DND-41 (cell line): ENCODE measurements around the gene AFAP1.

Experiments used
- ATAC-seq: fragments of 200-7000 bp; cut with Tn5 transposase; 3 replicates; pipeline ENCODE4 v1.9.1; 2021; ENCODE audit warnings: low read depth; ENCODE audit not compliant: insufficient read depth
- DNase-seq: peaks from one replicate; pipeline ENCODE4 v3.0.0-alpha.2; 2020
- H2AFZ ChIP-seq: 2 replicates; pipeline ENCODE4 v1.6.0; 2012; ENCODE audit warnings: low read depth, low read length
- H3K27ac ChIP-seq: 2 replicates; pipeline ENCODE4 v1.5.1; 2012; ENCODE audit warnings: low read length, inconsistent platforms
- H3K27me3 ChIP-seq: fragments of 200-600 bp; sonication (generic); 2 replicates; pipeline ENCODE4 v1.6.0; 2012; ENCODE audit warnings: low read length, mild to moderate bottlenecking, inconsistent platforms; ENCODE audit not compliant: insufficient read depth, poor library complexity
- H3K36me3 ChIP-seq: 2 replicates; pipeline ENCODE4 v1.5.1; 2012; ENCODE audit warnings: low read length, inconsistent platforms; ENCODE audit not compliant: insufficient read depth
- H3K4me1 ChIP-seq: 2 replicates; pipeline ENCODE4 v1.5.1; 2012; ENCODE audit warnings: mild to moderate bottlenecking, low read length; ENCODE audit not compliant: insufficient read depth
- H3K4me2 ChIP-seq: 2 replicates; pipeline ENCODE4 v1.6.0; 2012; ENCODE audit warnings: mild to moderate bottlenecking, moderate library complexity, low read length, inconsistent platforms; ENCODE audit not compliant: insufficient read depth
- H3K4me3 ChIP-seq, 2 experiments: fragments of 200-600 bp in 1 of 2; shearing (Covaris generic) in 1 of 2; 2 replicates each; pipeline ENCODE4 v1.5.1; 2012 to 2016; ENCODE audit warnings: inconsistent platforms in 2 of 2, low read length in 2 of 2, mild to moderate bottlenecking in 2 of 2, low read depth in 1 of 2, moderate library complexity in 1 of 2
- H3K79me2 ChIP-seq: 2 replicates; pipeline ENCODE4 v1.6.0; 2012; ENCODE audit warnings: low read length, inconsistent platforms; ENCODE audit not compliant: insufficient read depth
- H3K9ac ChIP-seq: 2 replicates; pipeline ENCODE4 v1.6.0; 2012; ENCODE audit warnings: low read depth, mild to moderate bottlenecking, inconsistent platforms, low read length, moderate library complexity
- H3K9me3 ChIP-seq: 2 replicates; pipeline ENCODE4 v1.5.1; 2012; ENCODE audit warnings: low read length, moderate library complexity, mild to moderate bottlenecking, inconsistent platforms; ENCODE audit not compliant: insufficient read depth, severe bottlenecking
- H4K20me1 ChIP-seq: 2 replicates; pipeline ENCODE4 v1.6.0; 2012; ENCODE audit warnings: low read length; ENCODE audit not compliant: insufficient read depth
- CTCF ChIP-seq: IDR thresholded peaks from 2 replicates; pipeline ENCODE4 v1.5.1; 2012; ENCODE audit warnings: borderline replicate concordance, low read length, moderate library complexity, mild to moderate bottlenecking; ENCODE audit not compliant: poor library complexity, severe bottlenecking; ENCODE audit errors: extremely low read depth
- EZH2 ChIP-seq: IDR thresholded peaks from 3 replicates; pipeline ENCODE4 v1.6.1; 2012; ENCODE audit warnings: borderline replicate concordance, low read depth, mild to moderate bottlenecking, moderate library complexity, low read length, inconsistent platforms; ENCODE audit not compliant: severe bottlenecking

The AFAP1 gene

GRCh38 chr4:7710576-7711306 is 228.9 kb downstream of the AFAP1 start:
- Histone ChIP-seq H3K9me3 (no peaks in the 10 kb centered on the region), H2AFZ (no peak overlapping the region), H3K36me3 (no peaks in the 10 kb centered on the region), H3K27me3 (peaks cover 10% of the 10 kb centered on the region), H4K20me1 (no peaks in the 10 kb centered on the region; the same call in 1 of the 2 replicates), H3K9ac (no peak overlapping the region), H3K4me3 (no peak overlapping the region), H3K4me1 (no peaks in the 10 kb centered on the region), H3K4me2 (no peak overlapping the region), H3K27ac (no peak overlapping the region), H3K79me2 (no peaks in the 10 kb centered on the region)
- DNase-seq (no peak), ATAC-seq (no peak)
- no peak for TF ChIP-seq CTCF
- TF ChIP-seq EZH2, result no peak

DNA sequence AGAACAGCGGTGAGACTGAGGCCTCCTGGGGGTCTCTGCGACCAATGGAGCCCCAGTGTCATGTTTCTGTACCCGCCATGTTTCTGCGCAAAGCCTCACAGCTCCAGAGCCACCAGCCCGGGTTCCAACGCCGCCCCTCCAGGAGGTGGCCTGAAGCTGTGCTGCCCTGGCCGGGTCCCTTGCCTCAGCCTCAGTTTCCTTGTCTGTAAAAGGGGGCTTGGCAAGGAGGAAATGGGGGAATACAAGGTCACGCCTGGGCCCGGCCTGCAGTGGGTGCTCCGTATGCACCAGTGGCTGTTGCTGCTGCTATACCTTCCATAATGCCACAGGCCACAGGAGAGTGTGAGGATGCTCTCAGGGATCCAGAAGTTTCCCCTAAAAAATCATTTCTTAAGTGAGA is 229.5 kb downstream of the AFAP1 start:
- no peaks in the 10 kb centered on the region for H3K36me3 ChIP-seq
- no peak for ATAC-seq
- H3K4me2 ChIP-seq, result no peak overlapping the region
- no peak overlapping the region for H3K9ac ChIP-seq
- no peaks in the 10 kb centered on the region for H3K79me2 ChIP-seq
- no peaks in the 10 kb centered on the region; the same call in 1 of the 2 replicates for H4K20me1 ChIP-seq
- no peak overlapping the region for H2AFZ ChIP-seq
- peaks cover 10% of the 10 kb centered on the region for H3K27me3 ChIP-seq
- no peaks in the 10 kb centered on the region for H3K4me1 ChIP-seq
- TF ChIP-seq CTCF (no peak), EZH2 (no peak)
- DNase-seq, result no peak
- no peak overlapping the region for H3K4me3 ChIP-seq
- no peak overlapping the region for H3K27ac ChIP-seq
- no peaks in the 10 kb centered on the region for H3K9me3 ChIP-seq

GRCh38 chr4:7709431-7709830 is 230.2 kb downstream of the AFAP1 start:
- Histone ChIP-seq H4K20me1 (no peaks in the 10 kb centered on the region; the same call in 1 of the 2 replicates), H3K9ac (no peak overlapping the region), H3K4me2 (no peak overlapping the region), H3K27ac (no peak overlapping the region), H3K4me3 (no peak overlapping the region), H3K9me3 (no peaks in the 10 kb centered on the region), H3K4me1 (no peaks in the 10 kb centered on the region), H3K79me2 (no peaks in the 10 kb centered on the region), H3K27me3 (peaks cover 10% of the 10 kb centered on the region), H3K36me3 (no peaks in the 10 kb centered on the region), H2AFZ (no peak overlapping the region)
- TF ChIP-seq CTCF (no peak), EZH2 (no peak)
- ATAC-seq (no peak), DNase-seq (no peak)
